Gastrocnemius medialis (tissue), 4 donors: ENCODE data around the gene NUDCD3. TPM values are rescaled to one million over a fixed set of nuclear protein-coding genes. Genes with fewer than 3 reads are reported as not detected.

Source experiments
- ATAC-seq, 2 donors: fragments of 150-250 bp; one replicate each; pipeline ENCODE4 v1.9.1; 2016
- DNase-seq, 2 donors: peaks; one replicate each; pipeline ENCODE4 v3.0.0-alpha.2; 2019
- H3K27ac ChIP-seq, 4 donors: fragments of 200-600 bp; sonication (generic); 1 replicate in 1 of 4; 2 replicates in 3 of 4; pipeline ENCODE4 v1.5.1; 2016 to 2018; ENCODE audit warnings: mild to moderate bottlenecking in 2 of 4, moderate library complexity in 1 of 4
- H3K27me3 ChIP-seq, 3 donors: fragments of 200-600 bp; sonication (generic) in 2 of 3; 1 replicate in 1 of 3; 2 replicates in 2 of 3; pipeline versions ENCODE4 v1.5.1 to v1.6.0; 2016 to 2019; ENCODE audit warnings: mild to moderate bottlenecking in 1 of 3, moderate library complexity in 1 of 3
- H3K36me3 ChIP-seq, 2 donors: fragments of 200-600 bp; sonication (generic) in 1 of 2; one replicate each; pipeline ENCODE4 v1.5.1; 2017 to 2018
- H3K4me1 ChIP-seq, 2 donors: fragments of 200-600 bp; sonication (generic) in 1 of 2; one replicate each; pipeline ENCODE4 v1.5.1; 2016 to 2017; ENCODE audit warnings: mild to moderate bottlenecking in 2 of 2
- H3K4me3 ChIP-seq, 4 donors: fragments of 200-600 bp; sonication (generic) in 3 of 4; 1 replicate in 1 of 4; 2 replicates in 3 of 4; pipeline ENCODE4 v1.5.1; 2016 to 2019; ENCODE audit warnings: mild to moderate bottlenecking in 2 of 4
- H3K9me3 ChIP-seq, 3 donors: fragments of 200-600 bp; sonication (generic) in 2 of 3; 1 replicate in 1 of 3; 2 replicates in 2 of 3; pipeline ENCODE4 v1.5.1; 2016 to 2019
- CTCF ChIP-seq, 5 experiments: fragments of 450-650 bp in 3 of 5; fragments of 200-600 bp in 2 of 5; sonication (generic) in 2 of 5; IDR thresholded peaks in 4 of 5; conservative IDR thresholded peaks in 1 of 5; 1 replicate in 4 of 5; 2 replicates in 1 of 5; pipeline ENCODE4 v1.5.1; 2016 to 2019; ENCODE audit warnings: antibody characterized with exemption in 5 of 5, mild to moderate bottlenecking in 3 of 5, moderate library complexity in 3 of 5
- POLR2A ChIP-seq, 2 donors: fragments of 450-650 bp; IDR thresholded peaks; one replicate each; pipeline ENCODE4 v1.6.1; 2017; ENCODE audit warnings: antibody characterized with exemption in 2 of 2, mild to moderate bottlenecking in 2 of 2, moderate library complexity in 2 of 2
- in situ Hi-C, 4 donors: fragments of 200-750 bp; cut with MboI; loops; one replicate each; pipeline versions ENCODE4 v1.15.0 to v1.8.0; 2017; ENCODE audit warnings: low sequenced_read_pairs in 4 of 4
- intact Hi-C: fragments of 100-400 bp; cut with DNase I; formaldehyde crosslinking; loops from one replicate; pipeline ENCODE4 v1.15.1; 2023; ENCODE audit warnings: low total_unique reads
- total RNA-seq, 4 donors: library from RNA; depleted of rRNA; stranded (reverse); fragments of >200 nt; gene quantifications; one replicate each; pipeline versions ENCODE4 v1.1.0 to v1.2.3, GENCODE V29; 2016

Gene NUDCD3
- total RNA-seq, 4 donors from 2014 or later, result 76.2 to 93.4 (median 77.0) TPM

- Histone ChIP-seq H3K36me3 (no peaks in the 10 kb centered on the region), H3K27me3 (no peaks in the 10 kb centered on the region), H3K4me3 (no peak overlapping the region), H3K4me1 (peaks cover 7 to 8% of the 10 kb centered on the region in 2 donors), H3K9me3 (no peaks in the 10 kb centered on the region), H3K27ac (no peak overlapping the region)
- TF ChIP-seq CTCF (IDR thresholded peaks at IDR 0.05 in 4 of 5, conservative IDR thresholded peaks at IDR 0.05 in 1 of 5) (no peak), POLR2A (IDR thresholded peaks at IDR 0.05) (no peak)
- in situ Hi-C loops, result no loop called here
- DNase-seq, result no peak
- intact Hi-C loops, result no loop called here
- ATAC-seq, result no peak
Observed at GRCh38 chr7:44333911-44334733, 156.3 kb downstream of the NUDCD3 start.

- ATAC-seq, result no peak
Observed at GRCh38 chr7:44331682-44332081, 158.8 kb downstream of the NUDCD3 start.

GRCh38 chr7:44330331-44330730, 160.1 kb downstream of the NUDCD3 start:
- Histone ChIP-seq H3K36me3 (no peaks in the 10 kb centered on the region), H3K4me1 (peaks cover 7 to 8% of the 10 kb centered on the region in 2 donors), H3K9me3 (no peaks in the 10 kb centered on the region), H3K27me3 (no peaks in the 10 kb centered on the region), H3K27ac (no peak overlapping the region), H3K4me3 (no peak overlapping the region)
- DNase-seq (no peak), ATAC-seq (no peak)
- TF ChIP-seq POLR2A (IDR thresholded peaks at IDR 0.05) (no peak), CTCF (IDR thresholded peaks at IDR 0.05 in 4 of 5, conservative IDR thresholded peaks at IDR 0.05 in 1 of 5) (no peak)
- intact Hi-C loops (no loop called here), in situ Hi-C loops (no loop called here)

More at GRCh38 chr7:44331682-44332081, 158.8 kb downstream of the NUDCD3 start:
- no peaks in the 10 kb centered on the region for H3K36me3 ChIP-seq
- in situ Hi-C loops (no loop called here), intact Hi-C loops (no loop called here)
- DNase-seq, result no peak
- no peak overlapping the region for H3K27ac ChIP-seq
- peaks cover 7 to 8% of the 10 kb centered on the region in 2 donors for H3K4me1 ChIP-seq
- no peaks in the 10 kb centered on the region for H3K9me3 ChIP-seq
- TF ChIP-seq CTCF (IDR thresholded peaks at IDR 0.05 in 4 of 5, conservative IDR thresholded peaks at IDR 0.05 in 1 of 5), result no peak
- no peak for TF ChIP-seq POLR2A (IDR thresholded peaks at IDR 0.05)
- no peaks in the 10 kb centered on the region for H3K27me3 ChIP-seq
- no peak overlapping the region for H3K4me3 ChIP-seq

- TF ChIP-seq POLR2A (IDR thresholded peaks at IDR 0.05) (no peak), CTCF (IDR thresholded peaks at IDR 0.05 in 4 of 5, conservative IDR thresholded peaks at IDR 0.05 in 1 of 5) (no peak)
- no peak for ATAC-seq
- H3K4me1 ChIP-seq, result peaks cover 7 to 8% of the 10 kb centered on the region in 2 donors
- no peak overlapping the region for H3K4me3 ChIP-seq
- H3K36me3 ChIP-seq, result no peaks in the 10 kb centered on the region
- intact Hi-C loops, result loop anchor here (5.0 kb wide), 1 partner anchor 147 kb away; no protein-coding TSS in a partner anchor
- H3K27ac ChIP-seq, result no peak overlapping the region
- DNase-seq, result no peak
- H3K27me3 ChIP-seq, result no peaks in the 10 kb centered on the region
- no peaks in the 10 kb centered on the region for H3K9me3 ChIP-seq
- in situ Hi-C loops, result no loop called here
Observed at GRCh38 chr7:44329888-44330287, 160.6 kb downstream of the NUDCD3 start.

Other genes starting within 250 kb of the NUDCD3 start
- 10 to 100 TPM; 35.3 to 64.8 (median 46.0) TPM for gene CAMK2B, start 165.1 kb downstream of the NUDCD3 start, total RNA-seq
- under 1 TPM in 2 of 4 donors, not detected in 2; 0.04 to 0.07 TPM for gene NPC1L1, start 50.7 kb upstream of the NUDCD3 start, total RNA-seq
- 10 to 100 TPM; 57.7 to 73.2 (median 66.1) TPM for gene DDX56, start 83.2 kb upstream of the NUDCD3 start, total RNA-seq
- 100 to 1,000 TPM in 3 of 4 donors, 10 to 100 TPM in 1; 85.8 to 162 (median 101) TPM for gene TMED4, start 91.6 kb upstream of the NUDCD3 start, total RNA-seq
- gene OGDH, start 116.0 kb upstream of the NUDCD3 start, total RNA-seq, result 100 to 1,000 TPM; 224 to 462 (median 396) TPM